Measurements from ENCODE around the gene DNASE1L3. TPM values are rescaled to one million over a fixed set of nuclear protein-coding genes. Genes with fewer than 3 reads are reported as not detected.
"Not testable (repeated sequence)": the region's sequence is repeated elsewhere in the genome, so short reads cannot be mapped to it uniquely, and the experiment has no call there.

Gene DNASE1L3
- total RNA-seq, 1 donor from 2014 or later = 5.1 TPM

GRCh38 chr3:58236527-58237237 is 25.9 kb upstream of the DNASE1L3 start:
- no peak for DNase-seq (ENCODE audit: low spot score)

GRCh38 chr3:58235970-58236369 is 25.2 kb upstream of the DNASE1L3 start:
- no peak for DNase-seq (ENCODE audit: low spot score)

- no peak for DNase-seq (ENCODE audit: low spot score)
These were observed 23.8 kb upstream of the DNASE1L3 start for GRCh38 chr3:58234516-58234931.

GRCh38 chr3:58231666-58232065 is 20.9 kb upstream of the DNASE1L3 start:
- no peak for DNase-seq (ENCODE audit: low spot score)

GRCh38 chr3:58230876-58231552 is 20.2 kb upstream of the DNASE1L3 start:
- no peak for DNase-seq (ENCODE audit: low spot score)

- not testable (repeated sequence) for DNase-seq (ENCODE audit: low spot score)
These were observed 17.2 kb upstream of the DNASE1L3 start for GRCh38 chr3:58227933-58228332.

GRCh38 chr3:58223855-58224254 is 13.1 kb upstream of the DNASE1L3 start:
- no peak for DNase-seq (ENCODE audit: low spot score)

- DNase-seq (ENCODE audit: low spot score) = no peak
These were observed 11.5 kb upstream of the DNASE1L3 start for GRCh38 chr3:58222161-58222724.

GRCh38 chr3:58218904-58219303 is 8.1 kb upstream of the DNASE1L3 start:
- no peak for DNase-seq (ENCODE audit: low spot score)

- DNase-seq (ENCODE audit: low spot score) = no peak
These were observed 6.5 kb upstream of the DNASE1L3 start for GRCh38 chr3:58217209-58217811.

- DNase-seq (ENCODE audit: low spot score) = no peak
These were observed 5.9 kb upstream of the DNASE1L3 start for GRCh38 chr3:58216496-58217195.

- no peak for DNase-seq (ENCODE audit: low spot score)
These were observed 4.7 kb upstream of the DNASE1L3 start for GRCh38 chr3:58215317-58216025.

GRCh38 chr3:58214484-58215316 is 3.9 kb upstream of the DNASE1L3 start:
- DNase-seq (ENCODE audit: low spot score) = no peak

- no peak for DNase-seq (ENCODE audit: low spot score)
These were observed 839 bp downstream of the DNASE1L3 start for GRCh38 chr3:58209933-58210332.

GRCh38 chr3:58207954-58208353 is 2.8 kb downstream of the DNASE1L3 start:
- DNase-seq (ENCODE audit: low spot score) = no peak

GRCh38 chr3:58206406-58207011 is 4.3 kb downstream of the DNASE1L3 start:
- DNase-seq (ENCODE audit: low spot score) = no peak

- no peak for DNase-seq (ENCODE audit: low spot score)
These were observed 4.8 kb downstream of the DNASE1L3 start for GRCh38 chr3:58205981-58206380.

GRCh38 chr3:58204720-58205119 is 6.1 kb downstream of the DNASE1L3 start:
- DNase-seq (ENCODE audit: low spot score) = no peak

- DNase-seq (ENCODE audit: low spot score) = no peak
These were observed 7.2 kb downstream of the DNASE1L3 start for GRCh38 chr3:58203541-58203940.

Measured in mesenteric fat pad (tissue), 1 donor.